ENCODE measurements around the gene RASGEF1C.

Gene RASGEF1C

GRCh38 chr5:180206993-180207392 is 2.0 kb downstream of the RASGEF1C start:
- Histone ChIP-seq H3K27ac (replicated peaks) (no peak overlapping the region), H3K4me3 (replicated peaks; ENCODE audit: insufficient read depth, low read length) (no peak overlapping the region), H3K27me3 (ENCODE audit: insufficient read depth, poor library complexity, severe bottlenecking) (peaks cover 7% of the 10 kb centered on the region)
- DNase-seq (ENCODE audit: low read depth in 1 of 2, low spot score in 1 of 2) = no peak
- TF ChIP-seq CTCF (IDR thresholded peaks at IDR 0.05; ENCODE audit: insufficient read depth, low read length) = no peak
- TF ChIP-seq GABPA (IDR thresholded peaks at IDR 0.05; ENCODE audit: low read depth) = no peak
- no peak for TF ChIP-seq POLR2AphosphoS5 (IDR thresholded peaks at IDR 0.05; ENCODE audit: low read depth)

GRCh38 chr5:180205916-180206315 is 3.1 kb downstream of the RASGEF1C start:
- no peak for DNase-seq (ENCODE audit: low read depth in 1 of 2, low spot score in 1 of 2)
- peaks cover 7% of the 10 kb centered on the region for H3K27me3 ChIP-seq (ENCODE audit: insufficient read depth, poor library complexity, severe bottlenecking)
- no peak for TF ChIP-seq SPI1 (IDR thresholded peaks at IDR 0.05; ENCODE audit: borderline replicate concordance, low read depth)
- no peak for TF ChIP-seq REST (IDR thresholded peaks at IDR 0.05; ENCODE audit: insufficient replicate concordance, low read depth)
- no peak for TF ChIP-seq CTCF (IDR thresholded peaks at IDR 0.05; ENCODE audit: insufficient read depth, low read length)
- no peak for TF ChIP-seq POLR2AphosphoS5 (IDR thresholded peaks at IDR 0.05; ENCODE audit: low read depth)
- TF ChIP-seq GABPA (IDR thresholded peaks at IDR 0.05; ENCODE audit: low read depth) = no peak
- no peak overlapping the region for H3K27ac ChIP-seq (replicated peaks)
- no peak overlapping the region for H3K4me3 ChIP-seq (replicated peaks; ENCODE audit: insufficient read depth, low read length)

- no peak for DNase-seq (ENCODE audit: low read depth in 1 of 2, low spot score in 1 of 2)
- Histone ChIP-seq H3K27ac (replicated peaks) (no peak overlapping the region), H3K4me3 (replicated peaks; ENCODE audit: insufficient read depth, low read length) (no peak overlapping the region), H3K27me3 (ENCODE audit: insufficient read depth, poor library complexity, severe bottlenecking) (peaks cover 7% of the 10 kb centered on the region)
- TF ChIP-seq SPI1 (IDR thresholded peaks at IDR 0.05; ENCODE audit: borderline replicate concordance, low read depth) (no peak), GABPA (IDR thresholded peaks at IDR 0.05; ENCODE audit: low read depth) (no peak), REST (IDR thresholded peaks at IDR 0.05; ENCODE audit: insufficient replicate concordance, low read depth) (no peak), POLR2AphosphoS5 (IDR thresholded peaks at IDR 0.05; ENCODE audit: low read depth) (no peak), CTCF (IDR thresholded peaks at IDR 0.05; ENCODE audit: insufficient read depth, low read length) (no peak)
Measured at GRCh38 chr5:180204276-180204819, 4.7 kb downstream of the RASGEF1C start.

Data from HL-60 (cell line).